HTR-8/SVneo (cell line): ENCODE measurements around the gene WAPL.
"Not testable (repeated sequence)": the region's sequence is repeated elsewhere in the genome, so short reads cannot be mapped to it uniquely, and the experiment has no call there.

Source experiments
- DNase-seq: peaks from one replicate; pipeline ENCODE4 v3.0.0; 2011; ENCODE audit warnings: low spot score, mixed read lengths; ENCODE audit not compliant: insufficient read length
- FAIRE-seq: peaks from 2 replicates; lab custom pipeline; 2011; peaks lifted over from hg19 to GRCh38; lab: Jason Lieb, UNC

Gene WAPL, protein sequence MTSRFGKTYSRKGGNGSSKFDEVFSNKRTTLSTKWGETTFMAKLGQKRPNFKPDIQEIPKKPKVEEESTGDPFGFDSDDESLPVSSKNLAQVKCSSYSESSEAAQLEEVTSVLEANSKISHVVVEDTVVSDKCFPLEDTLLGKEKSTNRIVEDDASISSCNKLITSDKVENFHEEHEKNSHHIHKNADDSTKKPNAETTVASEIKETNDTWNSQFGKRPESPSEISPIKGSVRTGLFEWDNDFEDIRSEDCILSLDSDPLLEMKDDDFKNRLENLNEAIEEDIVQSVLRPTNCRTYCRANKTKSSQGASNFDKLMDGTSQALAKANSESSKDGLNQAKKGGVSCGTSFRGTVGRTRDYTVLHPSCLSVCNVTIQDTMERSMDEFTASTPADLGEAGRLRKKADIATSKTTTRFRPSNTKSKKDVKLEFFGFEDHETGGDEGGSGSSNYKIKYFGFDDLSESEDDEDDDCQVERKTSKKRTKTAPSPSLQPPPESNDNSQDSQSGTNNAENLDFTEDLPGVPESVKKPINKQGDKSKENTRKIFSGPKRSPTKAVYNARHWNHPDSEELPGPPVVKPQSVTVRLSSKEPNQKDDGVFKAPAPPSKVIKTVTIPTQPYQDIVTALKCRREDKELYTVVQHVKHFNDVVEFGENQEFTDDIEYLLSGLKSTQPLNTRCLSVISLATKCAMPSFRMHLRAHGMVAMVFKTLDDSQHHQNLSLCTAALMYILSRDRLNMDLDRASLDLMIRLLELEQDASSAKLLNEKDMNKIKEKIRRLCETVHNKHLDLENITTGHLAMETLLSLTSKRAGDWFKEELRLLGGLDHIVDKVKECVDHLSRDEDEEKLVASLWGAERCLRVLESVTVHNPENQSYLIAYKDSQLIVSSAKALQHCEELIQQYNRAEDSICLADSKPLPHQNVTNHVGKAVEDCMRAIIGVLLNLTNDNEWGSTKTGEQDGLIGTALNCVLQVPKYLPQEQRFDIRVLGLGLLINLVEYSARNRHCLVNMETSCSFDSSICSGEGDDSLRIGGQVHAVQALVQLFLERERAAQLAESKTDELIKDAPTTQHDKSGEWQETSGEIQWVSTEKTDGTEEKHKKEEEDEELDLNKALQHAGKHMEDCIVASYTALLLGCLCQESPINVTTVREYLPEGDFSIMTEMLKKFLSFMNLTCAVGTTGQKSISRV (N-terminal part only)

DNA sequence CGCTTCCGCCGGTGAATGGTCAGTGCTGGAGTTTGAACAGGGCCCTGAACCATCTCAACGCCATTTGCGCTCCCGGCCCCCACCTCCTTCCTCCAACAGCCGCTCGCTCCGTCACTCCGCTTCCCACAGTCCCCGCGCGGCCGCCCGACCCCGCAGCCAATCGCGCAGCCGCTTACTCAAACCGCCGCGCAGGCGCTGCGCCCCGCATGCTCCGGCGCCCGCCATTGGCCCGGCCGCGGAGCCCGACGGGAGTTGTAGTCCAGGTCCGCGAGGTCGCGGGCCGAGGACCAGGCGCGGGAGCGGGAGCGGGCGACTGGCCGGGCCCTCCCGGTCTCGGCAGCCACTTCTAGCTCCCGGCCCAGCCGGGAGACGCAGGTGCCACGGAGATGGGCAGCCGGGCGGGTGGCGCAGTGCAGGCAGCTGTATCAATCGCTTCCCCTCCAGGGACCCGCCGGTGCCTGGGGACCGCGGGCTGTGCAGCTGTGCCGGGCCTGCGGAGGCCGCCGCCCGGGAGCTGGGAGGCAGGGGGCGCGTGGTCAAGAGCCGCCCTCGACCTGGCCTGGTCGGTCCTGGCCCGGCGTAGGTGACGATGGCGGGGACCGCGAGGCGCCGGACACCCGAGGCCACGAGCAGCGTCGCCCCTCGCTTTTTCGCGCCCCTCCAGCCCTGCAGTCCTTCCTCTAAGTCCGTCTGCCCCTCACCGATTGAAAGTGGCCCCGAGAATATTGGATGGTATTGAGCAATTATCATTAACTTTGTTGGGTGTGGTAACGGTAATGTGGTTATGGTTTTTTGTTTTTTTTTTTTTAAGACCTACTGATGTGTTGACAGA, at the start of gene WAPL:
TSS of gene WAPL (minus strand) at position 115 of the 832 bp plus-strand sequence. CDS start 3,723 bp downstream, outside the sequence.
- peak; percentile 58 for FAIRE-seq
- DNase-seq = peak; percentile 93

DNA sequence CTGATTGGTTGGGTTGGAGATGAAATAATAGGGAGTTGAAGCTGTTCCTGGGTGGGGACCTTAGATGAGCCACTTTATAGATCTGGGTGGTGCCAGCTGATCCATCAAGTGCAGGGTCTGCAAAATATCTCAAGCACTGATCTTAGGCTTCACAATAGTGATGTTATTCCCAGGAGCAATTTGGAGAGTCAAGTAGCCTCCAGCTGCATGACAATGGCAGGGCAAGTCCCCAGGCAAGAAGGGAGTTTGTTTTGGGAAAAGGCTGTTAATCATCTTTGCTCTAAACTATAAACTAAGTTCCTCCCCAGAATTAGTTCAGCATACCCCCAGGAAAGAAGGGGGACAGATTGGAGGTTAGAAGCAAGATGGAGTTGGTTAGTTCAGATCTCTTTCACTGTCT, 47.7 kb upstream of the WAPL start:
- FAIRE-seq (no peak), DNase-seq (no peak)

DNA sequence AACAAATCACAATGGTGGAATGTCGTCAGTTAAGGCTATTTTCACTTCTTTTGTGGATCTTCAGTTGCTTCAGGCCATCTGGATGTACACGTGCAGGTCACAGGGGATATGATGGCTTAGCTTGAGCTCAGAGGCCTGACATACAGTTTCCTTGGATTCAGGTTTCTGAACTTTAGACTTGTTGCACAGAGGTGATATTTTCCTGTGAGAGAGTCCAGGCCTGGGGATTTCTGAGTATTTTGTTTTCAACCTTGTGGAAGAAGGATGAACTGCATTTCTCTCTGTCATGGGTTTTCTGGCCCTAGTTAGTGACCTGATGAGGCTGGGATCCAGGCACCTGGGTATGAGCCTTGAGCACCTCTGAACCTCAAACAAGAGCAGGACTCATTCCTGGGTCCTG, 44.9 kb upstream of the WAPL start:
- DNase-seq, FAIRE-seq: not testable (repeated sequence)

DNA sequence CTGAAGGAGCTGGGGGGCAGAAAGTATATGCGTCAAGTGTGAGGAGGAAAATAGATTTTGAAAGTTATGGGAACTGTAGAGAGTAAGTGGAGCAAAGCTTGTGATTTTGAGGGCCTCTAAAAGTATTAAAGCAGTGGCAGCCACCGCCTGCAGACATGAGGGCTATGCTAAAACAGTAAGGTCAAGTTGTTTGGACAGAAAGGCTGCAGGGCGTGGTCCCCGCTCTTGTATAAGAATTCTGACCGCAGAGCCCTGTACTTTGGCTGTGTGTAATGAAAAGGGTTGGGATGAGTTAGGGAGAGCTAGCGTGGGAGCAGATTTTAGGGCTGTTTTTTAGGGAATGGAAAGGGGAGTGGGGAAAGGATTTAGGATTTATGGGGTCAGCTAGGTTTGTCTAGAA, 41.7 kb upstream of the WAPL start:
- DNase-seq, FAIRE-seq: not testable (repeated sequence)

DNA sequence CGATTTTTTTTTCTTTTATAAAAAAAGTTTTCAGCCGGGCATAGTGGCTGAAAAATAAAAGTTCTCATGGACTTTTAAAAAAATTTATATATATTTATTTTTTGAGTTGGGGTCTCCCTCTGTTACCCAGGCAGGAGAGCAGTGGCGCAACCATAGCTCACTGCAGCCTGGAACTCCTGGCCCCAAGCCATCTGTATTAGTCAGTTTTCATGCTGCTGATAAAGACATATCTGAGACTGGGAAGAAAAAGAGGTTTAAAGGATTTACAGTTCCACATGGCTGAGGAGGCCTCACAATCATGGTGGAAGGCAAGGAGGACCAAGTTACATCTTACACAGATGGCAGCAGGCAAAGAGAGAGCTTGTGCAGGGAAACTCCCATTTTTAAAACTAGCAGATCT, 37.1 kb upstream of the WAPL start:
- FAIRE-seq, DNase-seq: not testable (repeated sequence)

DNA sequence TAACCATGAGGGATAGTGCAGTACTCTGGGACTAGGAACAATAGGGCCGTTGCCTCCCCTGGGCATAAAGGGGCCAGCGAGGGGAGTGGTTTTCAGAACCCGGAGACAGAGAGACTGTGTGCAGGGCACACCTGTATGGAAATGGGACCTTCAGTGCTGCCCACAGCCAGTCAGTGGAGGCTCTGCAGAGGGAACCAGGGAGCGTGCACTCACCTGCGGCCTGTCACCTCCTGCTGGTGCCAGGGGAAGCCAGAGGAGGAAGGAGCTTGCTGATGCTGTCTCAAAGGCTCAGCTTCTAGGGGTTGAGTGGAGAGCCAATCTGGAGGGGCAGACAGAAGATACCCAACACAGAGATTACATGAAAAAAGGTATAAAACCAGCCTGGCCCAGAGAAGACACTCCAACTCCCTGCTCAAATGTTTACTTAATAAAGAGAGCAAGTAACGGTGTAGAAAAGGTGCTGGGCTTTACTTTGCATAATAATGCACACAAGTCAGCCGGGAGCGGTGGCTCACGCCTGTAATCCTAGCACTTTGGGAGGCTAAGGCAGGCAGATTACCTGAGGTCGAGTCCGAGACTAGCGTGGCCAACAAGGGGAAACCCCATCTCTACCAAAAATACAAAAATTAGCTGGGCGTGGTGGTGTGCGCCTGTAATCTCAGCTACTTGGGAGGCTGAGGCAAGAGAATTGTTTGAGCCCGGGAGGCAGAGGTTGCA, 35.5 kb upstream of the WAPL start:
- FAIRE-seq (no peak), DNase-seq (no peak)

DNA sequence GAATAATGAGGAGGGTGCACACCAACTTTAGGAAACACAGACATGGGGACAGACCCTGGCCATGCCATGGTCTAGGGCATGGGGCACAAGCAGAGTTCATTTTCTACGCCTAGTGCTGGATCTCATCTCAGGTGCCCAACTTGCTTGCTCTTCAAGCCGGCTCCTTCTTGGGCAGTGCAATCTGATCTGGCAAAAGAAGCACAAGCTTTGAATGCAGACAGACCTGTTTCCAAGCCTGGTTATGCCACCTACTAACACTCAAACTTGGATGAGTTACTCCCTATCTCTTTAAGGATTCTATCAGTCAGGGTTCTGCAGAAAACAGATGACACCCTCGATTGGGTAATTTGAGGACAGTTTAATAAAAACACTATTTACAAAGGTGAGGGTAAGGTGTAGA, 34.9 kb upstream of the WAPL start:
- DNase-seq = no peak
- FAIRE-seq = no peak

DNA sequence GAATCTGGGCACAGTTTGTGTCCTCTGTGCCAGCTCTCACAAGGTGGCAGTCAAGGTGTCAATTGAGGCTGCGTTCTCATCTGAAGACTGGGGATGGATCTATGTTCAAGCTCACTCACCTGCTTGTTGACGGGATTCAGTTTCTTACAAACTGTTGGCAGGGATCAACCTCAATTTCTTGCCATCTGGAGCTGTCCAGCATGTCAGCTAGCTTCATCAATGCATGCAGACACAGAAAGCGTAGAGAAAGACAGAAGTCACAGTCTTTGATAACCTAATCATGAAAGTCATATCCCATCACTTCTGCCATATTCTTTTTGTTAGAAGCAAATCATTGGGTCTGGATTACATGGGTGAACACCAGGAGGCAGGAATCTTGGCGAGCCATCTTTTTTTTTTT, 32.0 kb upstream of the WAPL start:
- DNase-seq (no peak), FAIRE-seq (no peak)

DNA sequence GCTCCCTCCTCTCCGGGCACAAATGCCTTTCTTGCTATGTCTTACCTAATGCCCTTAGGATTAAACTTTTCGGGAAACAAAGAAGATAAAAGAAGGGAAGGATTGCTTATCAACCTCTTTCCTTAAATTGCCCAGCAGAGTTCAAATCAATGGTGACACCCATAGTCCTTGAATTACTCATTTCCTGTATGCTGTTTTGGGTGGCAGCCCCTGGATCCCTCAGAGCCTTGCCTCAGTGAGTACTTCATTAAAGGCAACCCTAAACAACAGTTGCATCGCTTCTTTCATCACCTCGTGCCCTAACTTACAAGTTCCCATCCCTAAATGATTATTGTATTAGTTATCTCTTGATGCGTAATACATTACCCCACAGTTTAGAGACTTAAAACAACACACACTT, 31.6 kb upstream of the WAPL start:
- FAIRE-seq = no peak
- no peak for DNase-seq

DNA sequence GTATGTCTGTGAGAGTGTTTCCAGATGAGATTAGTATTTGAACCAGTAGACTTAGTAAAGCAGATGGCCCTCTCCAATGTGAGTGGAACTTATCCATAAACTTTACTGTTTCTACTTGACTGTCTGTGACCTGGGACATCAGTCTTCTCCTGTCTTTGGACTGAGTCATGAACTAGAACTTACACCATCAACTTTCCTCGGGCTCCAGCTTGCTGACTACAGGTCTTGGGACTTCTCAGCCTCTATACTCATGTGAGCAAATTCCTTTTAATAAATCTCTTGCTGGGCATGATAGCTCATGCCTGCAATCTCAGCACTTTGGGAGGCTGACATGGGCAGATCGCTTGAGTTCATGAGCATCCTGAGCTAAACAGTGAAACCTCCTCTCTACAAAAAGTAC, 25.7 kb upstream of the WAPL start:
- DNase-seq (no peak), FAIRE-seq (no peak)

DNA sequence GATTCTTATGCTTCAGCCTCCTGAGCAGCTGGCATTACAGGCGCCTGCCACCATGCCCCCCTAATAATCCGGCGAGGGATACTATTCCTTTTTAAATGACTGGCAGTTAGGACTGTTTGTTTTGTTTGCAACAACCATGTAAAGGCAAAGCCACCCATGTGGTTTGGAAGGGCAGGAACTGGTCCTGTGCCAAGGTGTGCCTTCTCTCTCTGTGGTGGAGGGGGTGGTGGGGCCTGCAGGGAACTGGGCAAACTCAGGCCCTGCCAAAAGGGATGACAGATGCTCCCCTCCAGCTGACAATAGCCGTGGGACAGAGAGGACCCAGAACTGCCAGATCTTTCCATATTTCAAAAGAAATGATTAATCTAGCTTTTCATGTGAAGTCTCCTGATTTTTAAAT, 23.5 kb upstream of the WAPL start:
- FAIRE-seq = no peak
- no peak for DNase-seq

DNA sequence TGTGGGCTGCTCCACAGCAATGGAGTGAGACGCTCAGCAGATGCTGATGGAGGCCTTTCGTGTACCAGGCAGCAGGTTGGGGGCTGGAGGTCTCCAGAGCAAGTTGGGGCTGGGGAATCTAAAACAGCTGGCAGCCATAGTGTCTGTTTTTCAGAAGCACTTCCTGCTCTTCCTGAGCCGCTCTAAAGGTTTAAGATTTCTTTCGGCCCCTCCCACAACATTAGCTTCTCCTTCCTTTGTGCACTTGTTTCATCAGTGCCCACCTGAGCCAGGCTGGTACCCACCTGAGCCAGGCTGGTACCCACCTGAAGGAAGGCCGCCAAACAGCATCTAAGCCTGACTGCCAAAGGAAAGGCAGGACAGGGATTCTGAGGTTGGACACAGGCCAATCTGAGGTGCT, 18.4 kb upstream of the WAPL start:
- no peak for DNase-seq
- no peak for FAIRE-seq

DNA sequence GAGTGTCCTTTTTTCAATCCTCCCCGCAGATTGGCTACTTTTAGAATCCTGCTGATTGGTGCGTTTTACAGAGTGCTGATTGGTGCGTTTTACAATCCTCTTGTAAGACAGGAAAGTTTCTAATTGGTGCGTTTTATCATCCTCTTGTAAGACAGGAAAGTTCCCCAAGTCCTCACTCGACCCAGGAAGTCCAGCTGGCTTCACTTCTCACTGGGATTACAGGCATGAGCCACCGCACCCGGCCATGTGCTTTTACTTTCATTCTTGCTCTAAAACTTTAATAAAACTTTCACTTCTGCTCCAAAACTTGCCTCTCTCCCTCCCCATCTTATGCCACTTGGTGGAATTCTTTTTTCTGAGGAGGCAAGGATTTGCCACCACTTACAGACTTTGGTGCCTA, 17.0 kb upstream of the WAPL start:
- FAIRE-seq = no peak
- DNase-seq = no peak

DNA sequence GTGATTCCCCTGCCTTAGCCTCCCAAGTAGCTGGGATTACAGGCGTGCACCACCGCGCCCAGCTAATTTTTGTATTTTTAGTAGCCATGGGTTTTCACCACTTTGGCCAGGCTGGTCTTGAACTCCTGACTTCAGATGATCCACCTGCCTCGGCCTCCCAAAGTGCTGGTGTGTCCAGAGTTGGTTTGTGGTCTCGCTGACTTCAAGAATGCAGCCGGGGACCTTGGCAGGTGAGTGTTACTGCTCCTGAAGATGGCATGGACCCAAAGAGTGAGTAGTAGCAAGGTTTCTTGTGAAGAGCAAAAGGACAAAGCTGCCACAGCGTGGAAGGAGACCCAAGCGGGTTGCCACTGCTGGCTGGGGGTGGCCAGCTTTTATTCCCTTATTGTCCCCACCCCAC, 16.4 kb upstream of the WAPL start:
- DNase-seq, FAIRE-seq: not testable (repeated sequence)

DNA sequence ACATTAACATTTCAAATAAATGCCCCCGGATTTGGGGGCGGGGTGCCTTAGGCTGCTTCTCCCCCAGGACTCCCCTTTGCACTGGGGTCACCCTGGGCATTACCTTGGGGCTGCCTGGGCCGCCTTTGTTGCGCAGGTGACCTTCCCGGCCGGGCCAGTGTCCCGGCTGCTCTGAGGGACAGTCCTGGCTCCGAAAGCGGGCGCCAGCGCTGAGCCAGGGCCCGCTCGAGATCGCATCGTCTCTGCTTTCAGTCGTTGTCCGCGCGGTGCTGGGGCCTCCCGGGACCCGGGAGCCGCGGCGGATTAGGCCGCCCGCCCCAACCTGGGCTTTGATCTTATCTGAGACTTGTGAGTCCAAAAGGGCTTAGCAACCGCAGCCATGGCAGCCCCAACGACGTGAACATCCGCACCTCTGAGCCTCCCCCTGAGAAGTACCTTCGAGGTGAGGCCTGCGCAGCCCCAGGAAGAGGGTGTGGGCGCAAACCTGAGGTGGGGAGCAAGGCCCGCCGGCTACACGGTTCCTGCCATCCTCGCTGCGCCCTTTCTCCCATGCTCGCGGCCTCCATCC, 14.8 kb upstream of the WAPL start:
- FAIRE-seq = no peak
- DNase-seq = no peak

DNA sequence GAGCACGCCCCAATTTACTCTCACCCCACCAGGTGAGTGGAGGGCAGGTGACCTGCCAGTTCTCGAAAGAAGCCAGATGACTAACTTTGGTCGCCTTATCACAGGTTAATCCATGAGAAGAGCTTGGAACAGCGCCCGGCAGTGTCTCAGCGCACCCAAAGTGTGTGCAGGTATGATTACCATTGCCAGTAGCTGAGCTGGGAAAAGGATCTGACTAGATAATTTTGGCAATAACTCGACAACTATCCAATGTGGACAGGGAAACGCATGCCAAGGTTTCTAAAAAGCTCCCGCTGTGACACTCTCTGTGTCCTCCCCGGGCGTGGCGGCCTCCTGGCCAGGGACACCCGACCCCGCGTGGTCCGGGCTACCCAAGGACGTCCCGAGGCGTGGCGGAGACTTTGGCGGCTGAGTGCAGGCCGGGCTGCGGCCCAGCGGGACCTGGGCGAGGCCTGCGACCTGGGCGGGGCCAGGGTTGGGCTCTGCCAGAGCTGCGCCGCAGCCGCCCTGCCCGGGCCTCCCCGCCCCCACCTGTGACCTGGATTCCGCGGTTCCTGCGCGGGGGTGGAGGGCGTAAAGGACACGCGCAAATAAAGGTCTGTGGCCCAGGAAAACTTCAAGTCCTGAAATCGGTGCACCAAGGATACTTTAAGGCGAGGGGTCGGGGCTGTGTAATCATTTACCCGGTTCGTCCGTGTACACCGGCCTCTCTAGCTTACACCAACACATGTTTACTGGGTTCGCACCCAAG, 13.7 kb upstream of the WAPL start:
- DNase-seq (no peak), FAIRE-seq (no peak)

DNA sequence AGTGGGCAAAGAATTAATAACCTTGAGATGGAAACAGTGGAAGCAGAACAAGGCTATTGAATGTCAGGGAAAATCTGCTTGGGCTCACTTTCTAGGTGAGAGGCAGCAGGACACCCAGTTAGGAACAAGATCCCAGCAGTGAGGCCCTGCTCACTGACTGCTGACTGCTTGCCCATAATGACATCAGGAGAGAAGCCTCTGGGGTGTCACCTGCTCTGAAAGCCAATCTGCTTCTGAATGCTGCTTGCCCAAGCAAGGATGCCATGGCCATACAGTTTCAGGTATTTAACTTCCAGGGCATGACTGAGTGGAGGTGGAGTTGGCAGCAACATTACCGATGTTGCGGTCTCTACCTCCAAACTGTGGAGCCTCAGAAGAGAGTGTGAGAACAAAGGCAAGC, 11.7 kb upstream of the WAPL start:
- DNase-seq (no peak), FAIRE-seq (no peak)

DNA sequence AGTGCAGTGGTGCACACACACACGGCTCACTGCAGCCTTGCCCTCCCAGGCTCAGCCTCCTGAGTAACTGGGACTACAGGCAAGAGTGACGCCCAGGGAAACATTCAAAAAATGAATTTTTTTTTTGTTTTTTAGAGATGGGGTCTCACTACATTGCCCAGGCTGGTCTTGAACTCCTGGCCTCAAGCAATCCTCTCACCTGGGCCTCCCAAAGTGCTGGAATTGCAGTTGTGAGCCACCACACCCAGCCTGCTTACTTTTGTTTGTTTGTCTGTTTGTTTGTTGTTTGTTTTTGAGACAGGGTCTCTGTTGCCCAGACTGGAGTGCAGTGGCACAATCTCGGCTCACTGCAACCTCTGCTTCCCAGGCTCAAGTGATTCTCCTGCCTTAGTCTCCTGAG, 7.1 kb upstream of the WAPL start:
- not testable (repeated sequence) for FAIRE-seq, DNase-seq
